Activated CD4-positive, alpha-beta T cell treated with anti-CD3 and anti-CD28 coated beads, Interleukin-2, amount 10 ng/mL, durations not matched to agents 24 days and 14 days (primary cell): ENCODE measurements around the gene NCF4. TPM values are rescaled to one million over a fixed set of nuclear protein-coding genes. Genes with fewer than 3 reads are reported as not detected.

ENCODE experiments used
- DNase-seq: peaks from one replicate; pipeline ENCODE4 v3.0.0; 2022
- H3K27ac Mint-ChIP-seq: one replicate; pipeline ENCODE4 v1.8.0; 2022; ENCODE audit warnings: mild to moderate bottlenecking, mixed read lengths
- H3K27me3 Mint-ChIP-seq: one replicate; pipeline ENCODE4 v1.8.0; 2022; ENCODE audit warnings: mixed read lengths
- H3K36me3 Mint-ChIP-seq: one replicate; pipeline ENCODE4 v1.8.0; 2022; ENCODE audit warnings: low read depth, mild to moderate bottlenecking, mixed read lengths
- H3K4me1 Mint-ChIP-seq: one replicate; pipeline ENCODE4 v1.8.0; 2021; ENCODE audit warnings: mixed read lengths
- H3K4me3 Mint-ChIP-seq: one replicate; pipeline ENCODE4 v1.8.0; 2022; ENCODE audit warnings: mild to moderate bottlenecking, moderate library complexity, mixed read lengths
- H3K9me3 Mint-ChIP-seq: one replicate; pipeline ENCODE4 v1.8.0; 2021; ENCODE audit warnings: mixed read lengths
- intact Hi-C: fragments of 100-400 bp; cut with micrococcal nuclease; formaldehyde crosslinking; loops from one replicate; pipeline ENCODE4 v1.15.1; 2023
- total RNA-seq: library from RNA; stranded (reverse); gene quantifications from 2 replicates; pipeline ENCODE4 v1.2.3, GENCODE V29; 2022

NCF4 gene
- total RNA-seq, 1 donor from 2014 or later = 12.3 TPM

- H3K27ac Mint-ChIP-seq = peak overlapping the region; percentile 18
- H3K4me3 Mint-ChIP-seq = no peak overlapping the region
- intact Hi-C loops = no loop called here
- H3K36me3 Mint-ChIP-seq = peaks cover 1% of the 10 kb centered on the region
- peaks cover 20% of the 10 kb centered on the region for H3K27me3 Mint-ChIP-seq
- no peaks in the 10 kb centered on the region for H3K9me3 Mint-ChIP-seq
- peaks cover 14% of the 10 kb centered on the region for H3K4me1 Mint-ChIP-seq
- no peak for DNase-seq
These were observed 60.7 kb downstream of the NCF4 start for GRCh38 chr22:36921309-36922104.

DNA sequence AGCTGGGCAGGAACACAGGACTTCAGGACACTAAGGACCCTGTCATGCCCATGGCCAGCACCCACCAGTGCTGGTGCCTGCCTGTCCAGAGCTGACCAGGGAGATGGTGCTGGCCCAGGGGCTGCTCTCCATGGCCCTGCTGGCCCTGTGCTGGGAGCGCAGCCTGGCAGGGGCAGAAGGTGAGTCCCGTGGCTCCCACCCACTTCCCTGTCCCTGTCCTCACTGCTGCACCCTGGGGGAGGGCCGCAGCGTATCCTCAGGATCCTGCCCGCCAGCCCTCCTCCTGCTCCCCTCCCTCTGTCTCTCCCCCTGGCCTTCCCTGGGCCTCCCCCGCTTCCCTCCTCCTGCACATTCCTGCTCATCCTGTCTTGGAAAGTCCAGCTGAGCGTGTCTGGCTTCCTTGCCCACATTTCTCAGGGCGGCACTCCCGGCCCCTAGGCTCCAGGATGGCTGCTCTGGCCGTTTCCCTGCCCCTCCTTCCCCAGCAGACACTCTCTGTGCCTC is 61.4 kb downstream of the NCF4 start:
- peaks cover 1% of the 10 kb centered on the region for H3K36me3 Mint-ChIP-seq
- no peak overlapping the region for H3K4me3 Mint-ChIP-seq
- DNase-seq = no peak
- intact Hi-C loops = no loop called here
- H3K27me3 Mint-ChIP-seq = peaks cover 16% of the 10 kb centered on the region
- H3K27ac Mint-ChIP-seq = no peak overlapping the region
- peaks cover 14% of the 10 kb centered on the region for H3K4me1 Mint-ChIP-seq
- H3K9me3 Mint-ChIP-seq = no peaks in the 10 kb centered on the region

- intact Hi-C loops = no loop called here
- no peak overlapping the region for H3K27ac Mint-ChIP-seq
- DNase-seq = no peak
- H3K27me3 Mint-ChIP-seq = peaks cover 13% of the 10 kb centered on the region
- peaks cover 14% of the 10 kb centered on the region for H3K4me1 Mint-ChIP-seq
- H3K36me3 Mint-ChIP-seq = peaks cover 1% of the 10 kb centered on the region
- no peaks in the 10 kb centered on the region for H3K9me3 Mint-ChIP-seq
- H3K4me3 Mint-ChIP-seq = no peak overlapping the region
These were observed 61.9 kb downstream of the NCF4 start for GRCh38 chr22:36922711-36923110.

DNA sequence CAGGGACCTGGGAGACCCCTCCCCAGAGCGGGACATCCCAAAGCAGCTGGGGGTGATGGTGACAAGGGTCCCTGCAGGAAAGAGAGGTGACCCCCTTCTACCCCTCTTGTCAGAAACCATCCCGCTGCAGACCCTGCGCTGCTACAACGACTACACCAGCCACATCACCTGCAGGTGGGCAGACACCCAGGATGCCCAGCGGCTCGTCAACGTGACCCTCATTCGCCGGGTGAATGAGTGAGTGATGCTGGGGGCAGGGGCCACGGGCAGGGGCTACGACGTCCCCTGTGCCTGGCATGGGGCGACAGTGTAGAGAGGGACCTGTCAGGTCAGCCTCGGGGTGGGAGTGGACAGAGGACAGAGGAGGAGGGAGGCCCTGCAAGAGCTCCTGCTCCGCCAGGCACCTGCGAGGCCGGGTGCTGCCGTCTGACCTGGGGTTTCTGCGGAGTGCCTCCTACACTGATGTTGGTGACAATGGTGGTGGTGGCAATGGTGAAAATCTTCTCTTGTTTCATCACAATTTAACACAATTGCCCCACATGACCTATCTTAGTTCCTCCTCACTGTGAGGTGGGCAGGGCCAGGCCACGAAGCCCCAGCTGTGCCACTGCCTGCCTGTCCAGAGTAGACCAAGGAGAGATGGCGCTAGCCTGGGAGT is 62.5 kb downstream of the NCF4 start:
- no peak overlapping the region for H3K27ac Mint-ChIP-seq
- DNase-seq = no peak
- peaks cover 1% of the 10 kb centered on the region for H3K36me3 Mint-ChIP-seq
- peaks cover 14% of the 10 kb centered on the region for H3K4me1 Mint-ChIP-seq
- intact Hi-C loops = no loop called here
- H3K9me3 Mint-ChIP-seq = no peaks in the 10 kb centered on the region
- no peak overlapping the region for H3K4me3 Mint-ChIP-seq
- peaks cover 9% of the 10 kb centered on the region for H3K27me3 Mint-ChIP-seq

GRCh38 chr22:36924151-36924698 is 63.4 kb downstream of the NCF4 start:
- H3K27me3 Mint-ChIP-seq = peaks cover 4% of the 10 kb centered on the region
- DNase-seq = no peak
- intact Hi-C loops = no loop called here
- peaks cover 14% of the 10 kb centered on the region for H3K4me1 Mint-ChIP-seq
- no peak overlapping the region for H3K27ac Mint-ChIP-seq
- no peaks in the 10 kb centered on the region for H3K9me3 Mint-ChIP-seq
- no peak overlapping the region for H3K4me3 Mint-ChIP-seq
- H3K36me3 Mint-ChIP-seq = peaks cover 1% of the 10 kb centered on the region

DNA sequence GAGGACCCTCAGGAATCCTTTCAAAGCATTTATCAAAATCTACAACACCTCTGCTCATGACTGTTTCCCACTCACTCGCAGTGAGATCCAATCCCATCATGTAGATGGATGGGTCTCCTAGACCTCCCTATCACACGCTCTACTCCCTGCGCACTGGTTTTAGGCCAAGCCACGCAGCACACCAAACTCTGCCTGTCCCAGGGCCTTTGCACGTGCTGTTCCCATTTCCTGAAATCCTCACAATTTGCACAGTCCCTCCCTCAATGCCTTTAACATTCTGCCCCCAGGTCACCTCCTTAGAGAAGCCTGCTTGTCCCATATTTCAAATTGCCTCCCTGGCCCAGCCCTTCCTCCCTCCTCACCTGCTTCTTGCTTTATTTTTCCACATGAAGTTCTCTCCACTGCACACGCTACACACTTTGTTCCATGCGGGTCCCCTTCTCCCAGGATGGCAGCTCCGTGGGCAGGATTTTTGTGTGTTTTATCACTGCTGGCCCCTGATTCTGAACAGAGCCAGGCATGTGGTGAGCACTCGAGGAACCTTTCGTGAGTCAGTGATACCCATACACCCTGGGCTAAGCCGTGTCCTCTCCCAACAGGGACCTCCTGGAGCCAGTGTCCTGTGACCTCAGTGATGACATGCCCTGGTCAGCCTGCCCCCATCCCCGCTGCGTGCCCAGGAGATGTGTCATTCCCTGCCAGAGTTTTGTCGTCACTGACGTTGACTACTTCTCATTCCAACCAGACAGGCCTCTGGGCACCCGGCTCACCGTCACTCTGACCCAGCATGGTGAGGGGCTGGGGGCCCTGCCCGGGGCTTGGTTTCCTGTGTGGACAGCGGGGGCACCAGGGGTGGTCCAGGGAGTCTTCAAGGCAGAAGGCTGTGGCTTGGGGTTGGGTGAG is 64.8 kb downstream of the NCF4 start:
- Mint-ChIP-seq H3K36me3 (no peaks in the 10 kb centered on the region), H3K4me1 (peaks cover 14% of the 10 kb centered on the region), H3K27me3 (no peaks in the 10 kb centered on the region), H3K4me3 (no peak overlapping the region), H3K27ac (no peak overlapping the region), H3K9me3 (no peaks in the 10 kb centered on the region)
- intact Hi-C loops = no loop called here
- DNase-seq = no peak

- Mint-ChIP-seq H3K27me3 (no peaks in the 10 kb centered on the region), H3K9me3 (no peaks in the 10 kb centered on the region), H3K4me3 (no peak overlapping the region), H3K4me1 (peaks cover 9% of the 10 kb centered on the region), H3K36me3 (no peaks in the 10 kb centered on the region), H3K27ac (no peak overlapping the region)
- intact Hi-C loops = no loop called here
- no peak for DNase-seq
These were observed 65.5 kb downstream of the NCF4 start for GRCh38 chr22:36926309-36926708.

- Mint-ChIP-seq H3K4me1 (peaks cover 5% of the 10 kb centered on the region), H3K27me3 (no peaks in the 10 kb centered on the region), H3K9me3 (no peaks in the 10 kb centered on the region), H3K36me3 (no peaks in the 10 kb centered on the region), H3K27ac (no peak overlapping the region), H3K4me3 (no peak overlapping the region)
- intact Hi-C loops = no loop called here
- no peak for DNase-seq
These were observed 66.1 kb downstream of the NCF4 start for GRCh38 chr22:36926721-36927435.

Other genes with a start within 250 kb of the NCF4 start
- gene CACNG2, start 157.3 kb upstream of the NCF4 start, total RNA-seq = not detected in 2 replicates
- 26.3 and 28.5 TPM in 2 replicates for gene IFT27, start 84.9 kb upstream of the NCF4 start, total RNA-seq
- not detected in 2 replicates for gene PVALB, start 44.0 kb upstream of the NCF4 start, total RNA-seq
- gene CSF2RB, start 52.6 kb downstream of the NCF4 start, total RNA-seq = 5.0 and 5.2 TPM in 2 replicates
- 5.2 and 5.8 TPM in 2 replicates for gene TST, start 158.4 kb downstream of the NCF4 start, total RNA-seq
- 21.0 and 21.1 TPM in 2 replicates for gene MPST, start 158.7 kb downstream of the NCF4 start, total RNA-seq
- gene KCTD17, start 190.7 kb downstream of the NCF4 start, total RNA-seq = 63.2 and 66.5 TPM in 2 replicates
- gene TMPRSS6, start 248.7 kb downstream of the NCF4 start, total RNA-seq = 6.8 and 7.1 TPM in 2 replicates